Measurements from ENCODE around the gene P2RX1. TPM values are rescaled to one million over a fixed set of nuclear protein-coding genes. Genes with fewer than 3 reads are reported as not detected.
A peak's percentile ranks its signal among the peaks of the same experiment; 100 is the strongest.

Gene P2RX1
- total and polyA plus RNA-seq, 2 donors (not counting 1 experiment from before 2014, with no cell fraction given) = 25.7 to 84.7 TPM

GRCh38 chr17:3895354-3895753, 20.9 kb downstream of the P2RX1 start:
- H3K4me1 Mint-ChIP-seq = peaks cover 34% of the 10 kb centered on the region
- Histone ChIP-seq H3K9me3 (ENCODE audit: control extremely low read depth in 1 of 3, control insufficient read depth in 2 of 3, insufficient read depth in 1 of 3, low read length in 2 of 3) (no peaks in the 10 kb centered on the region), H3K4me1 (ENCODE audit: control insufficient read depth in 2 of 2, insufficient read depth in 2 of 2, low read length in 2 of 2) (peaks cover 19 to 32% of the 10 kb centered on the region in 2 donors), H3K27ac (ENCODE audit: low read length in 2 of 2) (no peak overlapping the region), H3K79me2 (ENCODE audit: control insufficient read depth, insufficient read depth, low read length) (peaks cover 6% of the 10 kb centered on the region), H3K4me2 (replicated peaks; ENCODE audit: low read depth, low read length, poor library complexity, severe bottlenecking) (no peak overlapping the region), H3K27me3 (replicated peaks in 1 of 4; ENCODE audit: control extremely low read depth in 1 of 4, control insufficient read depth in 3 of 4, insufficient read depth in 4 of 4, low read length in 3 of 4) (no peaks in the 10 kb centered on the region), H3K36me3 (replicated peaks in 1 of 2; ENCODE audit: control extremely low read depth in 1 of 2, control insufficient read depth in 1 of 2, extremely low read depth in 1 of 2, insufficient read depth in 2 of 2, low read length in 1 of 2) (no peaks in the 10 kb centered on the region), H3K9ac (ENCODE audit: low read length) (no peak overlapping the region), H4K20me1 (ENCODE audit: control insufficient read depth, insufficient read depth, low read length, poor library complexity, severe bottlenecking) (no peaks in the 10 kb centered on the region), H3K4me3 (ENCODE audit: control extremely low read depth in 1 of 5, extremely low read depth in 1 of 5, insufficient read depth in 1 of 5, low read depth in 2 of 5, low read length in 4 of 5) (no peak overlapping the region), H2AFZ (ENCODE audit: insufficient read depth, low read depth, low read length, poor library complexity, severe bottlenecking) (no peak overlapping the region)
- TF ChIP-seq CTCF (IDR thresholded peaks at IDR 0.05) (no peak), EZH2 (IDR thresholded peaks at IDR 0.05; ENCODE audit: borderline replicate concordance, insufficient read depth, low read depth, low read length, poor library complexity, severe bottlenecking) (no peak)
- 100% methylated on average over 3 of the region's 3 CpGs for WGBS (ENCODE audit: insufficient coverage)
- intact Hi-C loops (cut with micrococcal nuclease) = no loop called here
- no peaks in the 10 kb centered on the region for H3K27me3 Mint-ChIP-seq
- ChIA-PET CTCF (interaction anchor here (5.6 kb wide), 1 partner anchor 18 kb away, joined by 48 read pairs; no protein-coding TSS in a partner anchor), POLR2A (interaction anchor here (0.7 kb wide), 2 partner anchors 65 to 72 kb away, joined by 3 to 5 read pairs; no protein-coding TSS in a partner anchor)
- ATAC-seq (ENCODE audit: low read depth) (no peak), DNase-seq (no peak)
- H3K9me3 Mint-ChIP-seq (ENCODE audit: insufficient read depth) = no peaks in the 10 kb centered on the region
- peak overlapping the region; percentile 63 for H3K27ac Mint-ChIP-seq
- peak overlapping the region; percentile 7 for H3K4me3 Mint-ChIP-seq

DNA sequence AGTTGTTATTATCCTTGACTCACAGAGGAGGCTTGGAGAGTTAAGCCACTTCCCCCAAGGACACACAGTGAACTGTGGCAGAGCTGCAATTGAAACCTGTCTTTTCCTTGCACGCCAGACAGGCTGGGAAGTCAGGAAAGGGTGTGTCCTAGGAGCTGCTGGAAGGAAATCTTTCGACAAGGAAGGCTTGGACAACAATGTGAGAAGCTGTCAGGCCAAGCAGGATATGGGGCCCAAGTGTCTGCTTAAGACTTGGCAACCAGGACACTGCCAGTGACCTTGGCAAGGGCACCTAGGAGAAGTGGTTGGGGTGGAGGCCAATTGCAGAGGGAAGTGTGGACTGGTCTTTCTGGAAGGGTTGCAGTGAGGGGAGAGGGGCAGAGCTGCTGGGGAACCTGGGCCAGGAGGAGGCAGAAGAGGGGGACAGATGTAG, 21.3 kb downstream of the P2RX1 start:
- DNase-seq (peak; percentile 22), ATAC-seq (ENCODE audit: low read depth) (no peak)
- Histone ChIP-seq H3K4me1 (ENCODE audit: control insufficient read depth in 2 of 2, insufficient read depth in 2 of 2, low read length in 2 of 2) (peaks cover 19 to 37% of the 10 kb centered on the region in 2 donors), H3K9me3 (ENCODE audit: control extremely low read depth in 1 of 3, control insufficient read depth in 2 of 3, insufficient read depth in 1 of 3, low read length in 2 of 3) (no peaks in the 10 kb centered on the region), H3K79me2 (ENCODE audit: control insufficient read depth, insufficient read depth, low read length) (peaks cover 6% of the 10 kb centered on the region), H3K9ac (ENCODE audit: low read length) (no peak overlapping the region), H3K27ac (ENCODE audit: low read length in 2 of 2) (no peak overlapping the region), H4K20me1 (ENCODE audit: control insufficient read depth, insufficient read depth, low read length, poor library complexity, severe bottlenecking) (no peaks in the 10 kb centered on the region), H2AFZ (ENCODE audit: insufficient read depth, low read depth, low read length, poor library complexity, severe bottlenecking) (no peak overlapping the region), H3K4me3 (ENCODE audit: control extremely low read depth in 1 of 5, extremely low read depth in 1 of 5, insufficient read depth in 1 of 5, low read depth in 2 of 5, low read length in 4 of 5) (no peak overlapping the region), H3K27me3 (replicated peaks in 1 of 4; ENCODE audit: control extremely low read depth in 1 of 4, control insufficient read depth in 3 of 4, insufficient read depth in 4 of 4, low read length in 3 of 4) (no peaks in the 10 kb centered on the region), H3K4me2 (replicated peaks; ENCODE audit: low read depth, low read length, poor library complexity, severe bottlenecking) (no peak overlapping the region), H3K36me3 (replicated peaks in 1 of 2; ENCODE audit: control extremely low read depth in 1 of 2, control insufficient read depth in 1 of 2, extremely low read depth in 1 of 2, insufficient read depth in 2 of 2, low read length in 1 of 2) (no peaks in the 10 kb centered on the region)
- TF ChIP-seq CTCF (IDR thresholded peaks at IDR 0.05) (no peak), EZH2 (IDR thresholded peaks at IDR 0.05; ENCODE audit: borderline replicate concordance, insufficient read depth, low read depth, low read length, poor library complexity, severe bottlenecking) (no peak)
- H3K4me1 Mint-ChIP-seq = peaks cover 38% of the 10 kb centered on the region
- peak overlapping the region; percentile 63 for H3K27ac Mint-ChIP-seq
- H3K27me3 Mint-ChIP-seq = no peaks in the 10 kb centered on the region
- CTCF ChIA-PET = interaction anchor here (1.7 to 5.6 kb wide), 3 partner anchors 10 to 31 kb away, joined by 8 to 48 read pairs (median 12); no protein-coding TSS in a partner anchor
- WGBS (ENCODE audit: insufficient coverage) = 90% methylated on average over 2 of the region's 2 CpGs
- POLR2A ChIA-PET = interaction anchor here (0.7 to 1.1 kb wide), 5 partner anchors 16 to 72 kb away, joined by 3 to 5 read pairs (median 3); partner anchors contain the start of gene P2RX1
- H3K9me3 Mint-ChIP-seq (ENCODE audit: insufficient read depth) = no peaks in the 10 kb centered on the region
- intact Hi-C loops (cut with micrococcal nuclease) = no loop called here
- peak overlapping the region; percentile 19 for H3K4me3 Mint-ChIP-seq
